Liver (tissue), 3 donors: ENCODE measurements around the gene UBR7.

ENCODE experiments used
- EGR1 ChIP-seq, 2 donors: IDR thresholded peaks; 2 replicates each; pipeline ENCODE4 v1.6.1; 2016 to 2018; ENCODE audit warnings: antibody characterized with exemption in 2 of 2, low read depth in 2 of 2
- HNF4G ChIP-seq: IDR thresholded peaks from 2 replicates; pipeline ENCODE4 v1.6.1; 2016; ENCODE audit warnings: antibody characterized with exemption
- JUND ChIP-seq, 2 donors: IDR thresholded peaks; 2 replicates each; pipeline ENCODE4 v1.6.1; 2016; ENCODE audit warnings: antibody characterized with exemption in 2 of 2
- NR2F2 ChIP-seq: IDR thresholded peaks from 2 replicates; pipeline ENCODE4 v1.6.1; 2016; ENCODE audit warnings: antibody characterized with exemption
- RAD21 ChIP-seq, 2 donors: IDR thresholded peaks; 2 replicates each; pipeline ENCODE4 v1.6.1; 2016; ENCODE audit warnings: antibody characterized with exemption in 2 of 2, mild to moderate bottlenecking in 2 of 2
- SP1 ChIP-seq: IDR thresholded peaks from 2 replicates; pipeline ENCODE4 v1.6.1; 2018; ENCODE audit warnings: antibody characterized with exemption, mild to moderate bottlenecking
- TAF1 ChIP-seq: conservative IDR thresholded peaks from 2 replicates; pipeline ENCODE4 v1.6.1; 2016; ENCODE audit warnings: antibody characterized with exemption, mild to moderate bottlenecking
- YY1 ChIP-seq: IDR thresholded peaks from 2 replicates; pipeline ENCODE4 v1.6.1; 2016; ENCODE audit warnings: antibody characterized with exemption, mild to moderate bottlenecking
- TF ChIP-seq, protein P1 (sequence below): fragments of 150-350 bp; IDR thresholded peaks from 2 replicates; pipeline ENCODE4 v1.5.1; 2017; ENCODE audit warnings: improper control_type of control experiment, low read depth, low read length; ENCODE audit not compliant: missing input control
- TF ChIP-seq, protein P2 (sequence below): IDR thresholded peaks from 2 replicates; pipeline ENCODE4 v1.6.1; 2016; ENCODE audit warnings: antibody characterized with exemption
- TF ChIP-seq, protein P3 (sequence below): IDR thresholded peaks from 2 replicates; pipeline ENCODE4 v1.6.1; 2016; ENCODE audit warnings: antibody characterized with exemption
- TF ChIP-seq, protein P4 (sequence below): IDR thresholded peaks from 2 replicates; pipeline ENCODE4 v1.6.1; 2016; ENCODE audit warnings: antibody characterized with exemption, mild to moderate bottlenecking
- donor health status: healthy.
- donor health status: healthy.

DNA sequence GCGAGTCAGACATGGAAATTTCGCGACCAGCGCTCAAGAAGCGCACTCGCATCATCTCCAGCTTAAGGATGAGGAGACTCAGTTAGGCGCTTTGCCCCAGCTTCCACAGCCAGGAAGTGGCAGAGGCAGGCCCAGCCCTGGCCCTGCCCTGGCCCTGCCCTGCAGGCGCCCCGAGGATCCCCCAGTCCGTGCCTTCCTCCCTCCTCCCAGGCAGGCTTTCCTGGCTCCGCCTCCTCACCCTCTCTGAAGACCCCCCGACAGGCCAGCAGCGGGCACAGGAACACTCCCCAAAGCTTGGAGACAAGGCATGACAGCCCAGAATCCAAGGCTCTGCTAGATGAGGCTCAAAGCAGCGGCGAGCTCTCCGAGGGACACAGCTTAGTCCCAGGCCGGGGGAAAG, 25.1 kb downstream of the UBR7 start:
- TF ChIP-seq, protein P1, sequence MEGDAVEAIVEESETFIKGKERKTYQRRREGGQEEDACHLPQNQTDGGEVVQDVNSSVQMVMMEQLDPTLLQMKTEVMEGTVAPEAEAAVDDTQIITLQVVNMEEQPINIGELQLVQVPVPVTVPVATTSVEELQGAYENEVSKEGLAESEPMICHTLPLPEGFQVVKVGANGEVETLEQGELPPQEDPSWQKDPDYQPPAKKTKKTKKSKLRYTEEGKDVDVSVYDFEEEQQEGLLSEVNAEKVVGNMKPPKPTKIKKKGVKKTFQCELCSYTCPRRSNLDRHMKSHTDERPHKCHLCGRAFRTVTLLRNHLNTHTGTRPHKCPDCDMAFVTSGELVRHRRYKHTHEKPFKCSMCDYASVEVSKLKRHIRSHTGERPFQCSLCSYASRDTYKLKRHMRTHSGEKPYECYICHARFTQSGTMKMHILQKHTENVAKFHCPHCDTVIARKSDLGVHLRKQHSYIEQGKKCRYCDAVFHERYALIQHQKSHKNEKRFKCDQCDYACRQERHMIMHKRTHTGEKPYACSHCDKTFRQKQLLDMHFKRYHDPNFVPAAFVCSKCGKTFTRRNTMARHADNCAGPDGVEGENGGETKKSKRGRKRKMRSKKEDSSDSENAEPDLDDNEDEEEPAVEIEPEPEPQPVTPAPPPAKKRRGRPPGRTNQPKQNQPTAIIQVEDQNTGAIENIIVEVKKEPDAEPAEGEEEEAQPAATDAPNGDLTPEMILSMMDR, result no peak
- TF ChIP-seq TAF1 (no peak), SP1 (no peak), YY1 (no peak), JUND (IDR thresholded peaks at IDR 0.05) (no peak), EGR1 (IDR thresholded peaks at IDR 0.05; ENCODE audit: low read depth in 2 of 2) (no peak), HNF4G (no peak), NR2F2 (no peak), RAD21 (IDR thresholded peaks at IDR 0.05) (no peak)
- TF ChIP-seq, protein P2, sequence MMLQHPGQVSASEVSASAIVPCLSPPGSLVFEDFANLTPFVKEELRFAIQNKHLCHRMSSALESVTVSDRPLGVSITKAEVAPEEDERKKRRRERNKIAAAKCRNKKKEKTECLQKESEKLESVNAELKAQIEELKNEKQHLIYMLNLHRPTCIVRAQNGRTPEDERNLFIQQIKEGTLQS, result no peak
- TF ChIP-seq, protein P3, sequence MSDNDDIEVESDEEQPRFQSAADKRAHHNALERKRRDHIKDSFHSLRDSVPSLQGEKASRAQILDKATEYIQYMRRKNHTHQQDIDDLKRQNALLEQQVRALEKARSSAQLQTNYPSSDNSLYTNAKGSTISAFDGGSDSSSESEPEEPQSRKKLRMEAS, result no peak
- TF ChIP-seq, protein P4, sequence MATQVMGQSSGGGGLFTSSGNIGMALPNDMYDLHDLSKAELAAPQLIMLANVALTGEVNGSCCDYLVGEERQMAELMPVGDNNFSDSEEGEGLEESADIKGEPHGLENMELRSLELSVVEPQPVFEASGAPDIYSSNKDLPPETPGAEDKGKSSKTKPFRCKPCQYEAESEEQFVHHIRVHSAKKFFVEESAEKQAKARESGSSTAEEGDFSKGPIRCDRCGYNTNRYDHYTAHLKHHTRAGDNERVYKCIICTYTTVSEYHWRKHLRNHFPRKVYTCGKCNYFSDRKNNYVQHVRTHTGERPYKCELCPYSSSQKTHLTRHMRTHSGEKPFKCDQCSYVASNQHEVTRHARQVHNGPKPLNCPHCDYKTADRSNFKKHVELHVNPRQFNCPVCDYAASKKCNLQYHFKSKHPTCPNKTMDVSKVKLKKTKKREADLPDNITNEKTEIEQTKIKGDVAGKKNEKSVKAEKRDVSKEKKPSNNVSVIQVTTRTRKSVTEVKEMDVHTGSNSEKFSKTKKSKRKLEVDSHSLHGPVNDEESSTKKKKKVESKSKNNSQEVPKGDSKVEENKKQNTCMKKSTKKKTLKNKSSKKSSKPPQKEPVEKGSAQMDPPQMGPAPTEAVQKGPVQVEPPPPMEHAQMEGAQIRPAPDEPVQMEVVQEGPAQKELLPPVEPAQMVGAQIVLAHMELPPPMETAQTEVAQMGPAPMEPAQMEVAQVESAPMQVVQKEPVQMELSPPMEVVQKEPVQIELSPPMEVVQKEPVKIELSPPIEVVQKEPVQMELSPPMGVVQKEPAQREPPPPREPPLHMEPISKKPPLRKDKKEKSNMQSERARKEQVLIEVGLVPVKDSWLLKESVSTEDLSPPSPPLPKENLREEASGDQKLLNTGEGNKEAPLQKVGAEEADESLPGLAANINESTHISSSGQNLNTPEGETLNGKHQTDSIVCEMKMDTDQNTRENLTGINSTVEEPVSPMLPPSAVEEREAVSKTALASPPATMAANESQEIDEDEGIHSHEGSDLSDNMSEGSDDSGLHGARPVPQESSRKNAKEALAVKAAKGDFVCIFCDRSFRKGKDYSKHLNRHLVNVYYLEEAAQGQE, result no peak
